GM19438 (cell line): ENCODE data around the gene SKAP2.

Experiments
- ATAC-seq: cut with Tn5 transposase; IDR thresholded peaks from one replicate; pipeline ENCODE4 v1.9.1; 2021; ENCODE audit warnings: low read depth; ENCODE audit not compliant: unreplicated experiment

SKAP2 gene

GRCh38 chr7:26782501-26782900, 81.9 kb downstream of the SKAP2 start:
- ATAC-seq: no peak

GRCh38 chr7:26779978-26780595, 84.3 kb downstream of the SKAP2 start:
- ATAC-seq: no peak

- ATAC-seq: no peak
Observed at GRCh38 chr7:26777385-26777784, 87.0 kb downstream of the SKAP2 start.

DNA sequence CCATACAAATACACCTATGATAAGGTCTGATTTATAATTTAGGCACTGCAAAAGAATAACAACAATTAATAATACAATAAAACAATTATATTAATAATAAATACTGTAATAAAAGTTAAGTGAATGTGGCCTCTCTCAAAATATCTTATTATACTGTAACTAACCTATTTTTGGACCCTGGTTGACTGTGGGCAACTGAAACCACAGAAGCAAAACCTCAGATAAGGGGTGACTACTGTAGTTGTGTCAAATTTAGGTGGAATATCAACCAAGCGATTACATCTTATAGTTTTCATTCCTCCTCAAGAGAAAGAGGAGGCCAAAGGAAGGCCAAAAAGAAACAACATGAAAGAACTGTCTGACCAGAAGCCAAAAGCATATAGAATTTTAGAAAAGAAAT, 103.9 kb downstream of the SKAP2 start:
- ATAC-seq: no peak

- ATAC-seq: no peak
Observed at GRCh38 chr7:26759108-26759507, 105.3 kb downstream of the SKAP2 start.

GRCh38 chr7:26743205-26743604, 121.2 kb downstream of the SKAP2 start:
- ATAC-seq: no peak

DNA sequence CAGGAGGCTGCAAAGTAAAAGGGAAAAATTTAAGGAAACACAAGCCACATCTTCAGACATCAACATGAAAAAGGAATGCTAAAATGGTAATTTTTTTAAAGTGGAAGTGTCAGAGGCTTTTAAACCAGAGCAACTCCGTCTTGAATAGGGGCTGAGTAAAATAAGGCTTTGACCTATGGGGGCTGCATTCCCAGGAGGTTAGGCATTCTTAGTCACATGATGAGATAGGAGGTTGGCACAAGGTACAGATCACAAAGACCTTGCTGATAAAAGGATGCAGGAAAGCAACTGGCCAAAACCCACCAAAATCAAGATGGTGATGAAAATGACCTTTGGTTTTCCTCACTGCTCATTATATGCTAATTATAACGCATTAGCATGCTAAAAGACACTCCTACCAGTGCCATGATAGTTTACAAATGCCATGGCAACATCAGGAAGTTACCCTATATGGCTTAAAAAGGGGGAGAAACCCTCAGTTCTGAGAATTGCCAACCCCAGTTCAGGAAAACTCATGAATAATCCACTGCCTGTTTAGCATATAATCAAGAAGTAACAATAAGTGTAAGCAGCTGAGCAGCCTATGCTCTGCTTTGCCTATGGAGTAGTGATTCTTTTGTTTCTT, 128.3 kb downstream of the SKAP2 start:
- ATAC-seq: no peak

DNA sequence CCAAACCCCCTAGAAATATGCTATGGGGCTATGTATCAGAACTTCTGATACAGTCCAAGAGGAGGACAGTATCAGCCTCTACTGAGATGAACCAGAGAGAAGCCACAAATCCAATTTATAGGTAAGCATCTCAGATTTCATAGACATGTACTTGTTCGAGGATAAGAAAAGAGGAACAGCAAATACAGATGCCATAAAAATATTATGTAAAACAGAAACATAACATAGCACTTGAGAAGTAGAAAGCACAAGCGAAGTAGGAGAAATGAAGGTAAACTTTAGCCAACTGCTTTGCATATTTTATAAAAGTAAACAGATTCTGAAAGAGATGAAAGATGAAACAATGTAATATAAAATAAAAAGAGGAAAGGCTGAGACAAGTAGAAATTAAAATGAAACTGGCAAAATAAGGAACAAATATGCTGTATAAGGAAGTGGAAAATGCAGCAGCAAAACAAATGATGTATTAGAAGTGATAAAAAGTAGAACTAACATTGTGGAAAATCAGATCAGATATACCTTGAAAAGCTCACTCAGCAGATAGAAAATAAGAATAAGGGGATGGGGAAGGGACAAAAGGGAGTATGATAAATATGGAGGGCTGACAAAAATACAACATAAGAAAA, 135.1 kb downstream of the SKAP2 start:
- no peak for ATAC-seq

- ATAC-seq: no peak
Observed at GRCh38 chr7:26726051-26726450, 138.3 kb downstream of the SKAP2 start.

DNA sequence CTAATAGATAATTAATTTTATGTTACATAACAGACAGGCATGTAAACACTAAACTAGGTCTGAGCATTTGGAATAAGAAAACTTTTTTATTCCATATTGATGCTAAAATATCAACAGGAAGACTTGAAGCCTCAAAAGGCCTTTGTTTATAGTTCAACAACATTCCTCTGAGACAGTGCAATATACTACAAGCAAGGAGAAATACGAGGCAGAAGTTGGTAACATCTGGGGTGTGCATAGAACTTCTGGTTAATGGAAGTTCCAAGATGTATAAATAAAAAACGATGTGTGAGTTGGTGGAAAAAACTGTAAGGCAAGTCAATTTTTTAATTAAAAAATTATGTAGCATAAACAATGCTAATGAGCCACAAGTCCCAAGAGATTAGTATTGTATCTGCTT, 139.6 kb downstream of the SKAP2 start:
- ATAC-seq: no peak

- ATAC-seq: no peak
Observed at GRCh38 chr7:26723129-26723528, 141.3 kb downstream of the SKAP2 start.

DNA sequence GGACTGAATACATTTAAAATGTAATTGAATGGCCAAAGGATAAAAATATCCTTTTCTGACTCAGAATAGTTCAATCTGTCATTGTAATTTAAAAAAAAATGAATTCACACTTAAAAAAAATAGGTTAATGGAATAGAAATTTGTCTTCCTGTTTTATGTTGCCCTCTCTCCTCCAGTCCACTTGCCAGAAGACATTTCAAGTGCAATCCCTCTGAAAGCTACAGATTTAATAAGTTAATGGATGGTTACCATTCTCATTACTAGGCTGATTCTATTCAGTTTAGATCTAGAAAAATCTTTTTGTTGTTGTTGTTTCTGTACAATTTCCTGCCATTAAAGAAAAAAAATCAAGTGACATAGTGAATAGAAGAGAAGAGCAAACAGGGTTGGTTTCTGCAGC, 142.9 kb downstream of the SKAP2 start:
- no peak for ATAC-seq

- no peak for ATAC-seq
Observed at GRCh38 chr7:26718063-26718462, 146.3 kb downstream of the SKAP2 start.

DNA sequence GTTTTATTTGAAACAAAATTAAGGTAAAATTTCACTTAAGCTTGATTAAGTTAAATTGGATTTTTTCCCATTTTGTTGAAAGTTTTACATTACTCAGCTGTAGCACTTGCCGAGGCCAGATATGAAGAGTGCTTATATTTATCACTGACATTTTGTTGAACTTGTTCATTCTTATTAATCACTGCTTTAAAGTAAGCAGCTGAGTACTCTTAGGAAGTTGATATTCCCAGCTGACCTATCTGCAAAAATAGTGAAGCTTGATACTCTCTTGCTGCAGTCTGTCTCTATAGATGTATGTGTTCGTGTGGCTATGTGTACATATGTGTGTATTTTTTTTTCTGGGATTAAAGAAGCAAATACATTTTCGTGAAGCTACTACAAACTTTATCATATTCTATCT, 150.0 kb downstream of the SKAP2 start:
- ATAC-seq: no peak

GRCh38 chr7:26714006-26714405, 150.4 kb downstream of the SKAP2 start:
- ATAC-seq: no peak

DNA sequence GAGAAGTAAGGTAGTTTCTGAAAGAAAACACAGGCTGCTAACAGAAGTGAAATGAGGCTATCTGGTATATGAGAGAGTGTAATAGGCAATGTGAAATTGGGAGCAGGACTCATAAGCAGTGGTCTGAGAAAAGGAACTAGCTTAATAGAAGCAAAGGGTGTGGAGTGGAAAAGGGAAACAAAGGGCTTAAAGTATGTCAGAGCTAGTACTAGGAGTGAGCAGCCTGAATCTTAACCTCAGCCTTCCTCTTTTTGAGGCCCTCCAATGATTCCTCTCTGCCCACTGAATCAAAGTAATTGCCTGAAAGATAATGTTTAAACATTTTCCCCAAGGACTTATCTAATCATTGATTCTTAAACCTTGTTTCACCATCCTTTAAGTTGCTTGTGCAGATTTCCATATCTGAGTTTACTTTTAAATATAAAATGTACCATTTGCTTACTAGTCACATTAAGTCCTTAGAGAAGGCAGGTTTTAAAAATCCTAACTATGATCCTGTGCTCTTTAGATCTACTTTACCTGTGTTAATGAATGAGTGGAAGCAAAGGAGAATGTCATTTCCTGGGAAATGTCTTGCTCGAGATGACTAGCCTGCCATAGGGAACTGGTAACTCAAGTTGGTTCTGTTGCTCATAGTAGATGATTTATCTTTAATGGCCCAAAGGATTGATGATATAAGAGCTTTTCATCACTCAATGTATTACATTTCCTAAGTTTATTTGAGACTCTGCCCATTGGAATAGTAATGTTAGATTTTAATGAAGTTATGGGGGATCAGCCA, 155.0 kb downstream of the SKAP2 start:
- no peak for ATAC-seq

GRCh38 chr7:26705567-26705966, 158.8 kb downstream of the SKAP2 start:
- ATAC-seq: no peak

- ATAC-seq: no peak
Observed at GRCh38 chr7:26704786-26705185, 159.6 kb downstream of the SKAP2 start.

DNA sequence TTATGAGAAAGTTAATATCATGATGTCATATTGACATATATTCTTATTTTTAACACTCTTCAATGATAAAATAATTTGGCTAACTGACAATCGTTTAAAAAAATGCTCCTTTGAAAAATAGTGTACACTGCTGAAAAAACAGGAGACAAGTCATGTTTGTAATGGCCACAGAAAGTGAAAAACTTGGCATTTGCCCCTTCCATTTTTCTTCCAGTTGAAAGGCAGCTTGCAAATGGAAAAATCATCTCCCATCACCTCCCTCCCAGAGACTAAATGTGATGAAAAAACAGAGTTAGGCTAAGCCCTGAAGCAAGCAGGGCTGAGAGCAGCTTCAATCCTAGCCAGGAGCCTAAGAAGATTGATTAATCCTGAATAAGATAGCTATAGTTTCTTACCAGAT, 160.4 kb downstream of the SKAP2 start:
- no peak for ATAC-seq

GRCh38 chr7:26700893-26701292, 163.5 kb downstream of the SKAP2 start:
- ATAC-seq: no peak

- no peak for ATAC-seq
Observed at GRCh38 chr7:26700386-26700785, 164.0 kb downstream of the SKAP2 start.
